Panc1 (cell line): ENCODE measurements around the gene PHF14. TPM values are rescaled to one million over a fixed set of nuclear protein-coding genes. Genes with fewer than 3 reads are reported as not detected.
A peak's percentile ranks its signal among the peaks of the same experiment; 100 is the strongest.

Experiments
- ATAC-seq: fragments of 200-7000 bp; cut with Tn5 transposase; 2 replicates; pipeline ENCODE4 v1.9.1; 2020; ENCODE audit warnings: mild to moderate bottlenecking, moderate library complexity
- BruUV-seq: library from RNA; stranded (reverse); fragments of 400-500 nt; replicated peaks from 2 replicates; lab custom pipeline; 2021; lab: Mats Ljungman, UMichigan
- CTCF ChIA-PET: fragments of 300-600 bp; sonication (Branson Sonifier 250); formaldehyde crosslinking; loops from one replicate; lab custom pipeline; 2022; ENCODE audit warnings: antibody characterized with exemption; lab: Charles Lee
- POLR2A ChIA-PET: fragments of 300-600 bp; sonication (Branson Sonifier 250); formaldehyde crosslinking; loops from one replicate; lab custom pipeline; 2022; ENCODE audit warnings: antibody characterized with exemption; lab: Charles Lee
- DNase-seq: peaks from one replicate; pipeline ENCODE4 v3.0.0-alpha.2; 2010; ENCODE audit warnings: low read depth, low spot score
- H3K27ac ChIP-seq: 2 replicates; pipeline ENCODE4 v1.5.1; 2011; ENCODE audit warnings: mild to moderate bottlenecking, low read length, inconsistent platforms
- H3K27me3 ChIP-seq: fragments of 200-500 bp; sonication (Bioruptor generic); 2 replicates; pipeline ENCODE4 v1.6.0; 2014; ENCODE audit warnings: low read length, inconsistent platforms; ENCODE audit not compliant: control insufficient read depth, insufficient read depth
- H3K36me3 ChIP-seq: fragments of 200-500 bp; sonication (Bioruptor generic); 2 replicates; pipeline ENCODE4 v1.5.1; 2014; ENCODE audit warnings: inconsistent platforms, mild to moderate bottlenecking, low read length, moderate library complexity; ENCODE audit not compliant: control insufficient read depth, insufficient read depth
- H3K4me1 ChIP-seq: 2 replicates; pipeline ENCODE4 v1.5.1; 2011; ENCODE audit warnings: inconsistent platforms, mild to moderate bottlenecking, low read length, moderate library complexity; ENCODE audit not compliant: control insufficient read depth, insufficient read depth
- H3K4me3 ChIP-seq, 2 experiments: 2 replicates each; pipeline ENCODE4 v1.5.1; 2011 to 2012; ENCODE audit warnings: low read depth in 2 of 2, low read length in 2 of 2, mild to moderate bottlenecking in 2 of 2, inconsistent platforms in 1 of 2, moderate library complexity in 1 of 2
- H3K9me3 ChIP-seq: fragments of 200-500 bp; sonication (Bioruptor generic); 2 replicates; pipeline ENCODE4 v1.5.1; 2014; ENCODE audit warnings: low read depth, mild to moderate bottlenecking, inconsistent platforms, low read length, moderate library complexity; ENCODE audit not compliant: control insufficient read depth, insufficient read depth
- POLR2AphosphoS5 ChIP-seq: IDR thresholded peaks from 2 replicates; pipeline ENCODE4 v1.6.1; 2012; ENCODE audit warnings: mild to moderate bottlenecking, low read depth, low read length, moderate library complexity
- SIN3A ChIP-seq: IDR thresholded peaks from 2 replicates; pipeline ENCODE4 v1.6.1; 2012; ENCODE audit warnings: low read depth, mild to moderate bottlenecking, low read length, moderate library complexity, borderline replicate concordance; ENCODE audit not compliant: insufficient read depth
- TCF7L2 ChIP-seq: IDR thresholded peaks from 2 replicates; pipeline ENCODE4 v1.6.1; 2011; ENCODE audit warnings: mild to moderate bottlenecking, low read depth, low read length, inconsistent platforms
- in situ Hi-C: cut with HindIII; loops from 2 replicates; pipeline ENCODE4 v1.10.0; 2016; ENCODE audit warnings: low sequenced_read_pairs, low pct_unique_long_range_greater_than_20kb
- intact Hi-C: fragments of 100-400 bp; cut with micrococcal nuclease; formaldehyde crosslinking; loops from one replicate; pipeline ENCODE4 v1.10.0; 2022; ENCODE audit not compliant: unreplicated experiment
- total RNA-seq: library from RNA; stranded (reverse); gene quantifications from one replicate; pipeline ENCODE4 v1.2.1, GENCODE V29; 2021; ENCODE audit not compliant: unreplicated experiment
- TF ChIP-seq, protein P1 (sequence below): fragments of 450-650 bp; IDR thresholded peaks from 2 replicates; pipeline ENCODE4 v1.5.1; 2017; ENCODE audit warnings: mild to moderate bottlenecking
- TF ChIP-seq, protein P2 (sequence below), 2 experiments: IDR thresholded peaks; 2 replicates each; pipeline ENCODE4 v1.6.1; 2011 to 2012; ENCODE audit warnings: low read depth in 2 of 2, control low read depth in 1 of 2, low read length in 1 of 2, mild to moderate bottlenecking in 1 of 2, moderate library complexity in 1 of 2; ENCODE audit not compliant: insufficient read depth in 1 of 2

Gene PHF14
- total RNA-seq, 1 experiment from 2014 or later, result 85.6 TPM

DNA sequence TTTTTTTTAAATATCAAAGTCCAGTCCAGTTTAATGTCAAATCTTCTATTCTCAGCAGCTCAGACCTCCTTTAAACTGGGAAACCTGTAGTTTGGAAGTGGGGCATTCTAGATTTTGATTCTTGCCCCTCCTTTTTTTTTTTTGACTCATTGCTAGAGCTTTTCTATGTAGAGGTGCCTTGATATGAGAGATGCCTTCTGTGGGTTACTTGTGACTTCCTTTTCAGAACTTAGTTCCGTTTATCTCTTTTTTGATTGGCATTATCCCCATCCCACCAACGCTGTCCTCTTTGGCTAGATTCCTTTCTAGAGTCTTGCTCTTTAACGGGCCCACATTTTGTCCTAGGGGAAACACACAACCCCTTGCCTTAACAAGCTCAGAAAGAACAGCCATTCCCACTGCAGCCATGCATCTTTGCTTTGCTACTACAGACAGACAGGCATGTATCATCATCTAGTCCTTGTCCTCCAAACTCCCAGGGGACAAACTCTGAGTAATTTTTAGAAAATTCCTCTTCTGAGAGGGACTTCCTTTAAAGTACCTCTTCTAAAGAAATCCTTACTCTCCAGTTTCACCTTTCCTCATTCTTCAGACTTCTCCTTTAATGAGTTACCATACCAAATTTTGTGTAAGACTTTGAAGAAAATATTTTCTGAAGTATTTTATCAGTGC is 153.6 kb downstream of the PHF14 start:
- Histone ChIP-seq H3K27ac (no peak overlapping the region), H3K4me3 (no peak overlapping the region), H3K4me1 (no peaks in the 10 kb centered on the region), H3K27me3 (no peaks in the 10 kb centered on the region), H3K9me3 (no peaks in the 10 kb centered on the region), H3K36me3 (no peaks in the 10 kb centered on the region)
- TF ChIP-seq POLR2AphosphoS5, result no peak
- no peak for TF ChIP-seq TCF7L2
- TF ChIP-seq, protein P1, sequence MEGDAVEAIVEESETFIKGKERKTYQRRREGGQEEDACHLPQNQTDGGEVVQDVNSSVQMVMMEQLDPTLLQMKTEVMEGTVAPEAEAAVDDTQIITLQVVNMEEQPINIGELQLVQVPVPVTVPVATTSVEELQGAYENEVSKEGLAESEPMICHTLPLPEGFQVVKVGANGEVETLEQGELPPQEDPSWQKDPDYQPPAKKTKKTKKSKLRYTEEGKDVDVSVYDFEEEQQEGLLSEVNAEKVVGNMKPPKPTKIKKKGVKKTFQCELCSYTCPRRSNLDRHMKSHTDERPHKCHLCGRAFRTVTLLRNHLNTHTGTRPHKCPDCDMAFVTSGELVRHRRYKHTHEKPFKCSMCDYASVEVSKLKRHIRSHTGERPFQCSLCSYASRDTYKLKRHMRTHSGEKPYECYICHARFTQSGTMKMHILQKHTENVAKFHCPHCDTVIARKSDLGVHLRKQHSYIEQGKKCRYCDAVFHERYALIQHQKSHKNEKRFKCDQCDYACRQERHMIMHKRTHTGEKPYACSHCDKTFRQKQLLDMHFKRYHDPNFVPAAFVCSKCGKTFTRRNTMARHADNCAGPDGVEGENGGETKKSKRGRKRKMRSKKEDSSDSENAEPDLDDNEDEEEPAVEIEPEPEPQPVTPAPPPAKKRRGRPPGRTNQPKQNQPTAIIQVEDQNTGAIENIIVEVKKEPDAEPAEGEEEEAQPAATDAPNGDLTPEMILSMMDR, result no peak
- TF ChIP-seq, protein P2, sequence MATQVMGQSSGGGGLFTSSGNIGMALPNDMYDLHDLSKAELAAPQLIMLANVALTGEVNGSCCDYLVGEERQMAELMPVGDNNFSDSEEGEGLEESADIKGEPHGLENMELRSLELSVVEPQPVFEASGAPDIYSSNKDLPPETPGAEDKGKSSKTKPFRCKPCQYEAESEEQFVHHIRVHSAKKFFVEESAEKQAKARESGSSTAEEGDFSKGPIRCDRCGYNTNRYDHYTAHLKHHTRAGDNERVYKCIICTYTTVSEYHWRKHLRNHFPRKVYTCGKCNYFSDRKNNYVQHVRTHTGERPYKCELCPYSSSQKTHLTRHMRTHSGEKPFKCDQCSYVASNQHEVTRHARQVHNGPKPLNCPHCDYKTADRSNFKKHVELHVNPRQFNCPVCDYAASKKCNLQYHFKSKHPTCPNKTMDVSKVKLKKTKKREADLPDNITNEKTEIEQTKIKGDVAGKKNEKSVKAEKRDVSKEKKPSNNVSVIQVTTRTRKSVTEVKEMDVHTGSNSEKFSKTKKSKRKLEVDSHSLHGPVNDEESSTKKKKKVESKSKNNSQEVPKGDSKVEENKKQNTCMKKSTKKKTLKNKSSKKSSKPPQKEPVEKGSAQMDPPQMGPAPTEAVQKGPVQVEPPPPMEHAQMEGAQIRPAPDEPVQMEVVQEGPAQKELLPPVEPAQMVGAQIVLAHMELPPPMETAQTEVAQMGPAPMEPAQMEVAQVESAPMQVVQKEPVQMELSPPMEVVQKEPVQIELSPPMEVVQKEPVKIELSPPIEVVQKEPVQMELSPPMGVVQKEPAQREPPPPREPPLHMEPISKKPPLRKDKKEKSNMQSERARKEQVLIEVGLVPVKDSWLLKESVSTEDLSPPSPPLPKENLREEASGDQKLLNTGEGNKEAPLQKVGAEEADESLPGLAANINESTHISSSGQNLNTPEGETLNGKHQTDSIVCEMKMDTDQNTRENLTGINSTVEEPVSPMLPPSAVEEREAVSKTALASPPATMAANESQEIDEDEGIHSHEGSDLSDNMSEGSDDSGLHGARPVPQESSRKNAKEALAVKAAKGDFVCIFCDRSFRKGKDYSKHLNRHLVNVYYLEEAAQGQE (IDR thresholded peaks at IDR 0.05; ENCODE audit: insufficient read depth in 1 of 2, low read depth in 2 of 2, low read length in 1 of 2), result no peak
- no peak for TF ChIP-seq SIN3A
- no peak for DNase-seq
- CTCF ChIA-PET, result no interaction called here
- ATAC-seq, result no peak
- in situ Hi-C loops, result no loop called here
- POLR2A ChIA-PET, result no interaction called here
- no TSS peak for BruUV-seq
- intact Hi-C loops, result no loop called here

DNA sequence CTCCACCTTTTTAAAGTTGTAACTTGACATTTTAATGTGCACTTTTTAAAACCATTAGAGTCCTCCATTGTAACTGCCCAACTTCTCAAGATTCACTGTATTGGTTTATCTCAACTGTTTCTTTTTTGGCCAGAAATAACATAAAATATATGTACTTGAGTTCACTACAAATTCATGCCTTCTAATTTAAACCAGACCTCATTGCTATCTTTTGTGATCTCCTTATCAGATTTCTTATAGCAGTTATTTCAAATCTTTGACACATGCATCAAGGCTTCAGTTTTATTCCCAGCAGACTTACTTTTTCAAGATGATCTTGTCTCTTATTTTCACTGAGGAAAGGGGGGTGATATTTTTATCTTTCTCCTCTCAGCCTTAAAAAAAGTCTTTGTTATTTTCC is 154.3 kb downstream of the PHF14 start:
- intact Hi-C loops, result no loop called here
- Histone ChIP-seq H3K4me3 (no peak overlapping the region), H3K4me1 (no peaks in the 10 kb centered on the region), H3K9me3 (no peaks in the 10 kb centered on the region), H3K36me3 (no peaks in the 10 kb centered on the region), H3K27ac (no peak overlapping the region), H3K27me3 (no peaks in the 10 kb centered on the region)
- ChIA-PET POLR2A (no interaction called here), CTCF (no interaction called here)
- TF ChIP-seq TCF7L2 (no peak), POLR2AphosphoS5 (no peak), SIN3A (no peak)
- TF ChIP-seq, protein P2 (IDR thresholded peaks at IDR 0.05; ENCODE audit: insufficient read depth in 1 of 2, low read depth in 2 of 2, low read length in 1 of 2), result no peak
- TF ChIP-seq, protein P1, result no peak
- DNase-seq, result no peak
- TSS peak; percentile 7 for BruUV-seq
- in situ Hi-C loops, result no loop called here
- no peak for ATAC-seq
